H1 (cell line): ENCODE measurements around the gene TSPAN9. TPM values are rescaled to one million over a fixed set of nuclear protein-coding genes. Genes with fewer than 3 reads are reported as not detected.

Experiments
- ASH2L ChIP-seq: fragments of 200-600, 300-600 bp; sonication (generic); IDR thresholded peaks from one replicate; pipeline ENCODE4 v1.7.1; 2017; ENCODE audit warnings: low read length
- ATF3 ChIP-seq: IDR thresholded peaks from 2 replicates; pipeline ENCODE4 v1.6.1; 2011; ENCODE audit warnings: low read depth, mild to moderate bottlenecking, low read length; ENCODE audit not compliant: insufficient read depth
- CTCF ChIP-seq, 3 experiments: IDR thresholded peaks; 1 replicate in 2 of 3; 2 replicates in 1 of 3; pipeline versions ENCODE4 v1.5.1 to v1.6.1; 2011; ENCODE audit warnings: low read length in 3 of 3, mild to moderate bottlenecking in 3 of 3, inconsistent platforms in 2 of 3, low read depth in 1 of 3, moderate library complexity in 1 of 3; ENCODE audit not compliant: insufficient read depth in 1 of 3; ENCODE audit errors: control extremely low read depth in 1 of 3
- EZH2 ChIP-seq: fragments of 200-600 bp; sonication (generic); IDR thresholded peaks from 2 replicates; pipeline ENCODE4 v1.7.1; 2012; ENCODE audit warnings: low read depth, mild to moderate bottlenecking, moderate library complexity, low read length, inconsistent platforms; ENCODE audit not compliant: severe bottlenecking
- GTF2F1 ChIP-seq: IDR thresholded peaks from 2 replicates; pipeline ENCODE4 v1.6.1; 2012; ENCODE audit warnings: low read depth, low read length, improper control_type of control experiment, borderline replicate concordance
- HDAC6 ChIP-seq: IDR thresholded peaks from one replicate; pipeline ENCODE4 v1.7.1; 2012; ENCODE audit warnings: low read depth, mild to moderate bottlenecking, inconsistent platforms, low read length, moderate library complexity
- JUN ChIP-seq: IDR thresholded peaks from 2 replicates; pipeline ENCODE4 v1.6.1; 2011; ENCODE audit warnings: low read depth, mild to moderate bottlenecking, improper control_type of control experiment, low read length
- JUND ChIP-seq: IDR thresholded peaks from 2 replicates; pipeline ENCODE4 v1.6.1; 2011; ENCODE audit warnings: mild to moderate bottlenecking, improper control_type of control experiment, low read length
- KDM1A ChIP-seq: fragments of 200-600, 300-600 bp; sonication (generic); IDR thresholded peaks from 2 replicates; pipeline ENCODE4 v1.7.1; 2016; ENCODE audit warnings: mild to moderate bottlenecking, low read length, borderline replicate concordance
- KDM5A ChIP-seq: fragments of 200-600 bp; IDR thresholded peaks from 2 replicates; pipeline ENCODE4 v1.7.1; 2012; ENCODE audit warnings: mild to moderate bottlenecking, low read length, inconsistent platforms, mixed read lengths
- MAX ChIP-seq: IDR thresholded peaks from 2 replicates; pipeline ENCODE4 v1.6.1; 2012; ENCODE audit warnings: inconsistent platforms
- NRF1 ChIP-seq: IDR thresholded peaks from 2 replicates; pipeline ENCODE4 v1.6.1; 2011; ENCODE audit warnings: mild to moderate bottlenecking, low read depth, low read length, improper control_type of control experiment
- RAD21 ChIP-seq, 2 experiments: IDR thresholded peaks in 1 of 2; conservative IDR thresholded peaks in 1 of 2; 2 replicates each; pipeline ENCODE4 v1.6.1; 2011; ENCODE audit warnings: low read depth in 2 of 2, low read length in 2 of 2, improper control_type of control experiment in 1 of 2, inconsistent platforms in 1 of 2, mild to moderate bottlenecking in 1 of 2, moderate library complexity in 1 of 2
- RBBP5 ChIP-seq: IDR thresholded peaks from 2 replicates; pipeline ENCODE4 v1.7.1; 2012; ENCODE audit warnings: low read depth, mild to moderate bottlenecking, inconsistent platforms, low read length, moderate library complexity, borderline replicate concordance
- RNF2 ChIP-seq: fragments of 200-900, 300-1000 bp; sonication (generic); IDR thresholded peaks from 2 replicates; pipeline ENCODE4 v1.7.1; 2016; ENCODE audit warnings: borderline replicate concordance, low read depth, mild to moderate bottlenecking, antibody characterized with exemption, low read length; ENCODE audit not compliant: poor library complexity, severe bottlenecking; ENCODE audit errors: missing control alignments
- SIX5 ChIP-seq: IDR thresholded peaks from 2 replicates; pipeline ENCODE4 v1.6.1; 2011; ENCODE audit warnings: mild to moderate bottlenecking, low read depth, low read length
- SP1 ChIP-seq: IDR thresholded peaks from 2 replicates; pipeline ENCODE4 v1.6.1; 2011; ENCODE audit warnings: low read depth, low read length
- SP4 ChIP-seq: IDR thresholded peaks from 2 replicates; pipeline ENCODE4 v1.6.1; 2012; ENCODE audit warnings: low read length, inconsistent platforms
- SUZ12 ChIP-seq: fragments of 200-600 bp; sonication (generic); IDR thresholded peaks from 2 replicates; pipeline ENCODE4 v1.6.1; 2012; ENCODE audit warnings: mild to moderate bottlenecking, inconsistent platforms, low read length, moderate library complexity, mixed read lengths
- TCF12 ChIP-seq: IDR thresholded peaks from 2 replicates; pipeline ENCODE4 v1.6.1; 2011; ENCODE audit warnings: low read depth, mild to moderate bottlenecking, low read length
- ZNF274 ChIP-seq: IDR thresholded peaks from 2 replicates; pipeline ENCODE4 v1.7.0; 2012; ENCODE audit warnings: low read length, borderline replicate concordance; ENCODE audit errors: extremely low read depth
- polyA plus RNA-seq, 7 experiments: library from polyadenylated mRNA; depleted of rRNA in 3 of 7; stranded (reverse) in 5 of 7; unstranded in 2 of 7; fragments of >200 nt in 5 of 7; fragments of 200-250 nt in 2 of 7; gene quantifications; 1 replicate in 5 of 7; 2 replicates in 1 of 7; 4 replicates in 1 of 7; pipeline versions ENCODE4 v1.2.1 to v1.2.3, GENCODE V29; 2011 to 2013; ENCODE audit warnings: missing spikeins in 2 of 7, mixed read lengths in 2 of 7
- total RNA-seq: library from RNA; stranded (reverse); fragmentation: NEBNext Ultra II Directional; extraction: Animal tissue kit (Norgen Biotek cat#: 25700); gene quantifications from 2 replicates; pipeline ENCODE4 v1.2.1, GENCODE V29; 2021

The TSPAN9 gene
- total and polyA plus RNA-seq, 2 of the 8 experiments (the other 6 are each of a cell fraction or from before 2014, with no cell fraction given), result 11.5 to 29.1 TPM

- TF ChIP-seq CTCF (IDR thresholded peaks at IDR 0.05; ENCODE audit: control extremely low read depth in 1 of 3, insufficient read depth in 1 of 3, low read depth in 1 of 3, low read length in 3 of 3), result no peak
- TF ChIP-seq JUN, result no peak
- no peak for TF ChIP-seq ASH2L
- 0 out of 2 replicates have a peak, but pooled peaks have one; percentile 27 for TF ChIP-seq TCF12
- no peak for TF ChIP-seq RBBP5
- TF ChIP-seq JUND, result no peak
- peak; percentile 12; the same call in 1 of the 2 replicates for TF ChIP-seq SP4
- TF ChIP-seq MAX, result peak; percentile 53; the same call in 1 of the 2 replicates
- no peak for TF ChIP-seq KDM5A
- peak in 1 of 2 experiments; percentile 29; a peak in 1 of 4 replicates for TF ChIP-seq RAD21 (IDR thresholded peaks at IDR 0.05 in 1 of 2, conservative IDR thresholded peaks at IDR 0.05 in 1 of 2; ENCODE audit: low read depth in 2 of 2, low read length in 2 of 2)
- no peak for TF ChIP-seq SUZ12
- TF ChIP-seq HDAC6, result no peak
- TF ChIP-seq RNF2, result no peak
- 0 out of 2 replicates have a peak, but pooled peaks have one; percentile 10 for TF ChIP-seq SIX5
- no peak for TF ChIP-seq NRF1
- no peak for TF ChIP-seq ZNF274
- TF ChIP-seq KDM1A, result no peak
- no peak for TF ChIP-seq ATF3
- peak; percentile 71; the same call in 1 of the 2 replicates for TF ChIP-seq SP1
- TF ChIP-seq EZH2, result peak; percentile 27
- no peak for TF ChIP-seq GTF2F1
Observed at GRCh38 chr12:3084742-3085141, 7.6 kb downstream of the TSPAN9 start (continued).
